Measurements from ENCODE around the gene ABCG8.

Gene ABCG8

GRCh38 chr2:43925431-43925830 is 86.7 kb downstream of the ABCG8 start:
- no peak for DNase-seq (ENCODE audit: low read depth)

- DNase-seq (ENCODE audit: low read depth) = no peak
Measured at GRCh38 chr2:43927442-43927841, 88.7 kb downstream of the ABCG8 start.

GRCh38 chr2:43931293-43931692 is 92.5 kb downstream of the ABCG8 start:
- DNase-seq (ENCODE audit: low read depth) = no peak
